HG03439 (cell line): Measurements from ENCODE around the gene DTX4.
"Not testable (repeated sequence)": the region's sequence is repeated elsewhere in the genome, so short reads cannot be mapped to it uniquely, and the experiment has no call there.

Experiments
- ATAC-seq: cut with Tn5 transposase; IDR thresholded peaks from one replicate; pipeline ENCODE4 v1.9.1; 2021; ENCODE audit warnings: mild to moderate bottlenecking, moderate library complexity; ENCODE audit not compliant: unreplicated experiment

The DTX4 gene

GRCh38 chr11:59171508-59172322 is at the start of gene DTX4:
Gene DTX4, plus strand, starts transcription at chr11:59172132. Its CDS starts 464 bp downstream, at chr11:59172596.
- peak; percentile 84 for ATAC-seq

DNA sequence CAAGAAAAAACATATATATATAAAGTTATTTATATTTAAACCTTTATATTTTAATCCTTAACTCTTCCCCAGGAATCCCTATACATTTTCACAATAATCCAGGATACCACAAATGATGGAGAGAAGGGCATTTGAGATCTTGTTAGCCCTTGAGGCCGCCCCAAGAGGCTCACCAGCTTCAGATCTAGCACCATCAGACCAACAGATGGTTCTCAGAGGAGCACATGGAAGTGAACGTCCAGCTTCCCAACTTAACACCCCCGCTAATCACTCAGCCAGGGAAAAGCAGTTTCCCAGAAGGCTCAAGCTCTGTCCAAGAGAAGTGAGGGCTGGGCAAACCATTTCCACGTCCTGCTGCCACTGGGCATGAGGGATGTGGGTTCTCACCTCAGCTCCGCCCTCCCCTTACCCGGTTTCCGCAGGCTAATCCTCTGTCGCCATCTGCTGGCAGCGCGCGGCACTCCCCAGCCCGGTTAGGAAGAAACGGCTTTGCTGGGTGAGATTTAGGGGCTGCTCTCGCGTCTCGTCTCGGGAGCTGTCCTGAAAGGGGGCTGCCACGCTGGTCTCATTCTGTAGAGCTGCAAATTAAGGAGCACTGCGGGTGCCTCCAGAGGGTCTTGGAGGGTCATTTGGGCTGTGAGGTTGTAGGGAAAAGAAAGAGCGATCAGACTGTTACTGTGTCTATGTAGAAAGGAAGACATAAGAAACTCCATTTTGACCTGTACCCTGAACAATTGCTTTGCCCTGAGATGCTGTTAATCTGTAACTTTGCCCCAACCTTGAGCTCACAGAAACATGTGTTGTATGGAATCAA is 36.1 kb upstream of the DTX4 start:
- ATAC-seq = peak; percentile 98

DNA sequence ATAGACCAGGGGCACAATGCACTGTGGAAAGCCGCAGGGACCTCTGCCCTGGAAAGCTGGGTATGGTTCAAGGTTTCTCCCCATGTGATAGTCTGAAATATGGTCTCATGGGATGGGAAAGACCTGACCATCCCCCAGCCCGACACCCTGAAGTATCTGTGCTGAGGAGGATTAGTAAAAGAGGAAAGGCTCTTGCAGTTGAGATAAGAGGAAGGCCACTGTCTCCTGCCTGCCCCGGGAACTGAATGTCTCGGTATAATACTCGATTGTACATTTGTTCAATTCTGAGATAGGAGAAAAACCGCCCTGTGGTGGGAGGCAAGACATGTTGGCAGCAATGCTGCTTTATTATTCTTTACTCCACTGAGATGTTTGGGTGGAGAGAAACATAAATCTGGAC is 35.4 kb upstream of the DTX4 start:
- ATAC-seq = not testable (repeated sequence)

GRCh38 chr11:59137190-59137589 is 34.7 kb upstream of the DTX4 start:
- no peak for ATAC-seq

GRCh38 chr11:59138643-59139042 is 33.3 kb upstream of the DTX4 start:
- ATAC-seq = no peak

DNA sequence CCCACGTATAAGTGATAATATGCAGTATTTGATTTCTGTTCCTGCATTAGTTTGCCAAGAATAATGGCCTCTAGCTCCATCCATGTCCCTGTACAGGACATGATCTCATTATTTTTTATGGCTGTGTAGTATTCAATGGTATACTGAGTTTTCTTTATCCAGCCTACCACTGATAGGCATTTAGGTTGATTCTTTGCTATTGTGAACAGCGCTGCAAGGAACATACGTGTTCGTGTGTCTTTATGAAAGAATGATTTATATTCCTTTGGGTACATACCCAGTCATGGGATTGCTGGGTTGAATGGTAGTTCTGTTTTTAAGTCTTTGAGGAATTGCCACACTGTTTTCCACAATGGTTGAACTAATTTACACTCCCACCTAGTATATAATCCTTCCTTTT is 30.7 kb upstream of the DTX4 start:
- ATAC-seq = no peak

- peak; percentile 0 for ATAC-seq
Observed at GRCh38 chr11:59141673-59142460, 30.1 kb upstream of the DTX4 start.

GRCh38 chr11:59142530-59143507 is 29.1 kb upstream of the DTX4 start, which contains the start of gene FAM111A:
Gene FAM111A, plus strand, starts transcription at chr11:59142856. Its CDS starts 6,017 bp downstream, at chr11:59148873.
- ATAC-seq = peak; percentile 80

DNA sequence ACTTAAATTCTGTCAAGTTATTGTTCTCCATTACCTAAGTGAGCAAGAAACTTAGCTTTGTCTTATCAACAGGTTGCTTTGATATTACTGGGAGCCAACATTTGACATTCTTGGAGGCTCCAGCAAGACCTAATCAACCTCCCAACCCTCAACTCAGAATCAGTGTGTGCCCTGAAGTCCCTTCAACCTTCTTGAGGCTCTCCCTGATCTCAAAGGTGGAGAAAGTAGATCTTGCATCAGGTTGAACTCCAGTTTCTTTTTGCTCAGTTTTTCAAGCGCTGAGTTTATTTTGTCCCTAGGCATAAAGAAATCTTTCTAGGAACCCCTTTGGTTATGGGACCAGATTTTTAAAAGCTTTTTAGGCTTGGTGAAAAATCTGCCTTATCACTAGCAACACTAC is 27.8 kb upstream of the DTX4 start:
- no peak for ATAC-seq

DNA sequence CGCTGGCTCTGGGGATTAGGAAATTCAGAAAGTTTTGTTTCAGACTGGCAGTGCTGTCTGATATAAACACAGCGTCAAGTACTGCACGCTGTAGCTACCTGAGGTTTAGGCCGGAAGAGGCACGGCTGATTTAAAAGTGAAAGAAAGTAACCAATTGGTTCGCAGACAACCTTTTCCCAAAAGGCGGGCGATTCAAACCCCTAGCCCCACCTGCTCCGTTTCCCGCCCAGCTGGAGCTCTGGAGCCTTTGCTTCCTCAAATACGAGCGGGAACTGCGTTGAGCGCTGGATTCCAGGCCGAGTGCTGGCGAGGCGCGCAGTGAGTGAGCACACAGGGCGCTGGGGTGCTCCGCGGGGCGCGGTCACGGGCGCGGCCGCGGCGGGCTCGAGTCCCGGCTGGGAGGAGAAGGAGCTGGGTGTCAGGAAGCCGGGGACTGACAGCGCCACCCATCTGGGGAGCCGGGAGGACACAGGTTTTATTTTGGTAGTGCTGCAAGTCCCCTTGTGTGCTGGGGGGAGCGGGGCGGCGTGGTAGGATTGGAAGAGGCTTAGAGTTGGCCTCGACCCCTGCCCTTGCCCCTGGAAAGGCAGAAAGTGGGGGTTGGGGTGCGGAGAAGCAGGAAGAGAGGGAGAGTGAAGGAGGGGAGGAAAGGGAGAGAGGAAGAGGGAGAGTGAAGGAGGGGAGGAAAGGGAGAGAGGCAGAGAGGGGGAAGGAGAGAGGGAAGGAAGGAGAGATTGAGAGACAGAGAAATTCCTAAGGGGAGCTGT is 27.2 kb upstream of the DTX4 start:
- peak; percentile 60 for ATAC-seq

DNA sequence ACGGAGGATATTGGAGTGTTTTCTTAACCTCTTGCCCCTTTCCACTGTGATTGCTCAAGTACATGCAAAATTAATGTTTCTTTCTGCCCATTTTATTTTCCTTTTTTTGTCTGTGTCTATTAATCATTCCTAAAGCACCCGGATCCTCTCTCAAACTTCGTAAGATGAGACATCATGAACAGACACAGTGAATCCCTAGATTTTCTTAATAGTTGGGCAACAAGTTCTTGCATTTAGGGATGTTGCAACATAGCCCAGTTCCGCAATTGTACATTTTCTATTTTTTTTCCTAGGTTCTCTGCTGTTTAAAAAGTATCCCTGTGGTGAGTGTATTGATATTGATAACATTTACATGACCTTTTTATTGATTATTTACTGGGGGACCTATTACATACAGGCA is 26.4 kb upstream of the DTX4 start:
- no peak for ATAC-seq

DNA sequence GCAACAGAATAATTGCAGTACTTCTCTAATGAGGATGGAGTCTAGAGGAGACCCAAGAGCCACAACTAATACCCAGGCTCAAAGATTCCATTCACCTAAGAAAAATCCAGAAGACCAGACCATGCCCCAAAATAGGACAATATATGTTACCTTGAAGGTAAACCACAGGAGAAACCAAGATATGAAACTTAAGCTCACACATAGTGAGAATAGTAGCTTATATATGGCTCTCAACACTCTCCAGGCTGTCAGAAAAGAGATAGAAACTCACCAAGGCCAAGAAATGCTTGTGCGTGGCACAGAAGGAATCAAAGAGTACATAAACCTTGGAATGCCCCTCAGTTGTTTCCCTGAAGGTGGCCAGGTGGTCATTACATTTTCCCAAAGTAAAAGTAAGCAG is 20.2 kb upstream of the DTX4 start:
- ATAC-seq = peak; percentile 58

GRCh38 chr11:59152312-59152951 is 19.5 kb upstream of the DTX4 start:
- peak; percentile 69 for ATAC-seq

DNA sequence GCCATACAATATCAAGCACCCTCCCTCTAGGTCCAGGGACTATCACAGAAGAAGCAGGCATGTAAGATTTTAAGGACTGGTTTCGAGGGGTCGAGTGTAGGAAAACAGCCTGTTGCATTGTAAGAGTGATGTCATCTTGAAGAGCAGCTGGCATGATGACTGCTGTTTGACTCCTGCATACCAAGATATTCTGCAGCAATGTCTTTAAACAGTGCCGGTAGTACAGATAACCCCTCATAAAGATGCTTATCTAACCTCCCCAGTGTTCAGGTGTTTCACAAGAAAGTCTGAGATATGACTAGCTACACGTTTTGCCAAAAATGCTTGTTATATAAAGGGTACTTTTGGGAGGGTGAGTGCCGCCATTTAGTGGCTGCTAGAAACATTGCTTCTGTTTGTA is 17.3 kb upstream of the DTX4 start:
- ATAC-seq = no peak

- no peak for ATAC-seq
Observed at GRCh38 chr11:59157433-59157832, 14.5 kb upstream of the DTX4 start.

- ATAC-seq = peak; percentile 84
Observed at GRCh38 chr11:59158206-59159068, 13.5 kb upstream of the DTX4 start.

- ATAC-seq = no peak
Observed at GRCh38 chr11:59164028-59164427, 7.9 kb upstream of the DTX4 start.
